Hepatocyte (in vitro differentiated cells): ENCODE results near the gene EPGN.

Experiments used
- EZH2 ChIP-seq: fragments of 200-600 bp; sonication (generic); IDR thresholded peaks from 2 replicates; pipeline ENCODE4 v1.6.1; 2016; ENCODE audit warnings: antibody characterized with exemption, mild to moderate bottlenecking, borderline replicate concordance
- TF ChIP-seq, protein P1 (sequence below): fragments of 200-600 bp; sonication (generic); IDR thresholded peaks from 2 replicates; pipeline ENCODE4 v1.5.1; 2016; ENCODE audit warnings: antibody characterized with exemption, mild to moderate bottlenecking; ENCODE audit not compliant: poor library complexity

- TF ChIP-seq, protein P1, sequence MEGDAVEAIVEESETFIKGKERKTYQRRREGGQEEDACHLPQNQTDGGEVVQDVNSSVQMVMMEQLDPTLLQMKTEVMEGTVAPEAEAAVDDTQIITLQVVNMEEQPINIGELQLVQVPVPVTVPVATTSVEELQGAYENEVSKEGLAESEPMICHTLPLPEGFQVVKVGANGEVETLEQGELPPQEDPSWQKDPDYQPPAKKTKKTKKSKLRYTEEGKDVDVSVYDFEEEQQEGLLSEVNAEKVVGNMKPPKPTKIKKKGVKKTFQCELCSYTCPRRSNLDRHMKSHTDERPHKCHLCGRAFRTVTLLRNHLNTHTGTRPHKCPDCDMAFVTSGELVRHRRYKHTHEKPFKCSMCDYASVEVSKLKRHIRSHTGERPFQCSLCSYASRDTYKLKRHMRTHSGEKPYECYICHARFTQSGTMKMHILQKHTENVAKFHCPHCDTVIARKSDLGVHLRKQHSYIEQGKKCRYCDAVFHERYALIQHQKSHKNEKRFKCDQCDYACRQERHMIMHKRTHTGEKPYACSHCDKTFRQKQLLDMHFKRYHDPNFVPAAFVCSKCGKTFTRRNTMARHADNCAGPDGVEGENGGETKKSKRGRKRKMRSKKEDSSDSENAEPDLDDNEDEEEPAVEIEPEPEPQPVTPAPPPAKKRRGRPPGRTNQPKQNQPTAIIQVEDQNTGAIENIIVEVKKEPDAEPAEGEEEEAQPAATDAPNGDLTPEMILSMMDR = no peak
- TF ChIP-seq EZH2 = no peak
Observed at GRCh38 chr4:74322301-74322700, 14.0 kb downstream of the EPGN start.
